ENCODE results near the gene CHST14.

GRCh38 chr15:40428185-40428584 lies 42.6 kb upstream of the CHST14 start:
- TF ChIP-seq, protein P1, sequence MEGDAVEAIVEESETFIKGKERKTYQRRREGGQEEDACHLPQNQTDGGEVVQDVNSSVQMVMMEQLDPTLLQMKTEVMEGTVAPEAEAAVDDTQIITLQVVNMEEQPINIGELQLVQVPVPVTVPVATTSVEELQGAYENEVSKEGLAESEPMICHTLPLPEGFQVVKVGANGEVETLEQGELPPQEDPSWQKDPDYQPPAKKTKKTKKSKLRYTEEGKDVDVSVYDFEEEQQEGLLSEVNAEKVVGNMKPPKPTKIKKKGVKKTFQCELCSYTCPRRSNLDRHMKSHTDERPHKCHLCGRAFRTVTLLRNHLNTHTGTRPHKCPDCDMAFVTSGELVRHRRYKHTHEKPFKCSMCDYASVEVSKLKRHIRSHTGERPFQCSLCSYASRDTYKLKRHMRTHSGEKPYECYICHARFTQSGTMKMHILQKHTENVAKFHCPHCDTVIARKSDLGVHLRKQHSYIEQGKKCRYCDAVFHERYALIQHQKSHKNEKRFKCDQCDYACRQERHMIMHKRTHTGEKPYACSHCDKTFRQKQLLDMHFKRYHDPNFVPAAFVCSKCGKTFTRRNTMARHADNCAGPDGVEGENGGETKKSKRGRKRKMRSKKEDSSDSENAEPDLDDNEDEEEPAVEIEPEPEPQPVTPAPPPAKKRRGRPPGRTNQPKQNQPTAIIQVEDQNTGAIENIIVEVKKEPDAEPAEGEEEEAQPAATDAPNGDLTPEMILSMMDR (IDR thresholded peaks at IDR 0.05; ENCODE audit: low read depth, low read length, poor library complexity, severe bottlenecking) = no peak
- TF ChIP-seq EZH2phosphoT487 (IDR thresholded peaks at IDR 0.05; ENCODE audit: borderline replicate concordance, low read length) = no peak

All from DOHH2 (cell line).